AG10803 (cell line): ENCODE results near the gene ANXA4.
"Not testable (repeated sequence)": the region's sequence is repeated elsewhere in the genome, so short reads cannot be mapped to it uniquely, and the experiment has no call there.

Experiments
- DNase-seq: peaks from one replicate; pipeline ENCODE4 v3.0.0; 2010; ENCODE audit warnings: low read depth
- H3K4me3 ChIP-seq: 2 replicates; pipeline ENCODE4 v1.5.1; 2011; ENCODE audit warnings: mild to moderate bottlenecking, low read length, control low read depth
- TF ChIP-seq, protein P1 (sequence below): conservative IDR thresholded peaks from 2 replicates; pipeline ENCODE4 v1.5.1; 2011; ENCODE audit warnings: mild to moderate bottlenecking, low read length, control low read depth, inconsistent platforms

ANXA4 gene

DNA sequence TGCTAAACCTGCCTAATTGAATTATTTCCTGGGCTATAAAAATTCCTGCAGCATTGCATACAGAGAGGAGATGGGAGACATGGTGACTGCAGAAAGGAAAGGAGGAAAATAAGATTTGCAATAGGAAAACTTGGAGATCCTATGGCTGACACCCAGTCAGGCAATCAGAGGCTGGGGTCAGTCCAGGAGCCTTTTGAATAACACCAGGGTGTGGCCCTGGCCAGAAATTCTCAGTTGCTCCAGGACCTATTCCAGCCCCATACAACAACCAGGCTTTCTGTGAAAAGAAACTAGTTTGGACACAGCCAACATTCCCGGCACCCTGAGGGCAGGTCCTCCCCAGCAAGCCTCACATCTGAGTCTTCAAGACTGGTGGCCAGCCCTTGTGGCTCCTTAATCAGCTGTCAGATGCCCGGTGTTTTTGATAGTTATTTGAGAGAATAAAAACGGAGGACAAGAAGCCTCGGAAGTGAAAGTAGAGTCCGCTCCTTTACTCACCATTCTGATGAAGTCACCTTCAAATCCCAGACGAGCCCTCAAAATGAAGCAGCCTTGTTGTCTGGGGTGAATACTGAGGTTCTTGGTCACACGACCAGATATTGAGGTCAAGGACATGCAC lies 56.5 kb downstream of the ANXA4 start:
- TF ChIP-seq, protein P1, sequence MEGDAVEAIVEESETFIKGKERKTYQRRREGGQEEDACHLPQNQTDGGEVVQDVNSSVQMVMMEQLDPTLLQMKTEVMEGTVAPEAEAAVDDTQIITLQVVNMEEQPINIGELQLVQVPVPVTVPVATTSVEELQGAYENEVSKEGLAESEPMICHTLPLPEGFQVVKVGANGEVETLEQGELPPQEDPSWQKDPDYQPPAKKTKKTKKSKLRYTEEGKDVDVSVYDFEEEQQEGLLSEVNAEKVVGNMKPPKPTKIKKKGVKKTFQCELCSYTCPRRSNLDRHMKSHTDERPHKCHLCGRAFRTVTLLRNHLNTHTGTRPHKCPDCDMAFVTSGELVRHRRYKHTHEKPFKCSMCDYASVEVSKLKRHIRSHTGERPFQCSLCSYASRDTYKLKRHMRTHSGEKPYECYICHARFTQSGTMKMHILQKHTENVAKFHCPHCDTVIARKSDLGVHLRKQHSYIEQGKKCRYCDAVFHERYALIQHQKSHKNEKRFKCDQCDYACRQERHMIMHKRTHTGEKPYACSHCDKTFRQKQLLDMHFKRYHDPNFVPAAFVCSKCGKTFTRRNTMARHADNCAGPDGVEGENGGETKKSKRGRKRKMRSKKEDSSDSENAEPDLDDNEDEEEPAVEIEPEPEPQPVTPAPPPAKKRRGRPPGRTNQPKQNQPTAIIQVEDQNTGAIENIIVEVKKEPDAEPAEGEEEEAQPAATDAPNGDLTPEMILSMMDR = no peak
- H3K4me3 ChIP-seq = peak overlapping the region; percentile 60

DNA sequence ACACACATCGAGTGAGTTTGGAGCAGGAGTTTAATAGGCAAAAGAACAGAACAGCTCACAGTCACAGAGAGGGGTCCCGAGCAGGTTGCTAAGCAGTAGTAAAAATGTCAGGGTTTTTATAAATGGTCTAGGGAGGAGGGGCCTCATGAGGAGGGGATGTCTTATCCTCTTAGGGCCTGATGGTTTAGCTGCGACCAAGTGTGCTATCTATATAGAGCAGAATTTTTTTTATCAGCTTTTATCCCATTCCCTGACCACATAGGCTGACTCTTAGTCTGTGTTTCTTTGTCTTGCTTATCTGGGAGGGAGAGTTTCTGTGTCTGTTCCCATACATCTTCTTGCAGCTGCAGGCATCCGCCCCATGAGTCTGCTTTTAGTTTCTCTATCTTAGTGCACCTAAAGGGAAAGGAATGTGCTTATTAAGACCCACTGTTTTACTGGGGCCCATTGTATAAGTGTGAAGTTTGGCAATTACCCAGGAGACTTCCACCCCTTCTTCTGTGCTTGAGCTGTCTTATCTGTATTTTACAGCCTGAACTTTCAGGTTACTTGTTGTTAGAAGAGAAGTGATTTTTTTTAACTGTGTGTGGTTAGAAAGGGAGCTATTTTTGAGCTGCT lies 57.1 kb downstream of the ANXA4 start:
- peak; percentile 38 for DNase-seq
- TF ChIP-seq, protein P1 = no peak
- peak overlapping the region; percentile 60 for H3K4me3 ChIP-seq

More for the DNA sequence above, 56.5 kb downstream of the ANXA4 start:
- peak; percentile 62 for DNase-seq

DNA sequence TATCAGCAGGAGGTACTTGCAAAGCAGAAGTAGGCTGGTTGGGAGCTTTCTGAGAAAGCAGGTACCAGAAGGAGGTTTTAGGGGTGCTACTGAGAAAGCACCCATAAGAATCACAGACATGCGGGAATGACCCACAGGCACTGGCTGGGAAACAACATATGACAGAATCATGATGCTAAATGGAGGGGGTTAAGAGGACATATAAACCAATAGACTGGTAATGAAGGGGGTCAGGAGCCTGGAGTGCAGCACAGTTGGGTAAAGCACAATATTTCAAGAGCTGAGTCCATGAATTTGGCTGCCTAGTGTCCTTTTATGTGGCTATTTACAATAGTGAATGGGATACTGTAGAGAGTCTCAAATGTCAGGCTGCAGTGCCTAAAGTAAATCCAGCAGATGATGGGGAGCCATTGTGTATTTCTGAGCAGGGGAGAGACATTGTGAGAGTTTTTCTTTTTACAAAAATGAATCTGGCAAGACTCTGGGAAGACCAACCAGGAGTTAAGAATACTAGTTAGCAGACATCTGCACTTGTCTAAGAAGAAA lies 59.9 kb downstream of the ANXA4 start:
- H3K4me3 ChIP-seq = no peak overlapping the region
- TF ChIP-seq, protein P1 = no peak
- DNase-seq = no peak

DNA sequence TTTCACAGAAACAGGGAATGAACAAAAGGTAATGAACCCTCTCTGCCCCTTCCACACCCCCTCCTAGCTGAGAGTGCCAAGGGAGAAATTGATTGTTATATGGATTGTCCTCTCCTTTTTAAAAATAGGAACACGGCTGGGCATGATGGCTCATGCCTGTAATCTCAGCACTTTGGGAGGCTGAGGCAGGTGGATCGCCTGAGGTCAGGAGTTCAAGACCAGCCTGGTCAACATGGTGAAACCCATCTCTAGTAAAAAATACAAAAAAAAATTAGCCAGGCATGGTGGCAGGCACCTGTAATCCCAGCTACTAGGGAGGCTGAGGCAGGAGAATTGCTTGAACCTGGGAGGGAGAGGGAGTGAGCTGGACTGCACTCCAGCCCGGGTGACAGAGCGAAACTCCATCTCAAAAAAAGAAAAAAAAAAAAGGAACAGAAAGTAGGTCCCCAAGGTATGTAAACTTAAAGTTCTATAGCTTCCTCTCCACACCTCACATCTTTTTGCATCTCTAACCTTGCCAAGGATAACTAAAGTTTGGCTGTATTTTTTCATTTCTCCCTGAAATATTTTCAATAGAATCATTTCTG lies 60.9 kb downstream of the ANXA4 start:
- DNase-seq, H3K4me3 ChIP-seq: not testable (repeated sequence)

DNA sequence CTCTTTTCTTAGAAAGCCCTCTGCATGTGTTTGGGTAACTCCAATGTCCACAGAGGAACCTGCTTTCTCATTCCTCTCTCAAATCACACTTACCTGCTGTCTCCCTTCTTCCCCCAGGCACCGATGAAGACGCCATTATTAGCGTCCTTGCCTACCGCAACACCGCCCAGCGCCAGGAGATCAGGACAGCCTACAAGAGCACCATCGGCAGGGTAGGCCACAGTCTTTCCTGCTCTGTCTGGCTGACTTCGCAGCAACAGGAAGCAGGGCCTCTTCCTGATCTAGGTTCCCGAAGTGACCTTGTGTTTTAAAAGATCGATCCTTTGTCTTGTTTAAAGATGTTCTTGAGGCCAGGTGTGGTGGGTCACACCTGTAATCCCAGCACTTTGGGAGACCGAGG lies 62.5 kb downstream of the ANXA4 start:
- no peak for DNase-seq
- no peak overlapping the region for H3K4me3 ChIP-seq
- TF ChIP-seq, protein P1 = no peak

DNA sequence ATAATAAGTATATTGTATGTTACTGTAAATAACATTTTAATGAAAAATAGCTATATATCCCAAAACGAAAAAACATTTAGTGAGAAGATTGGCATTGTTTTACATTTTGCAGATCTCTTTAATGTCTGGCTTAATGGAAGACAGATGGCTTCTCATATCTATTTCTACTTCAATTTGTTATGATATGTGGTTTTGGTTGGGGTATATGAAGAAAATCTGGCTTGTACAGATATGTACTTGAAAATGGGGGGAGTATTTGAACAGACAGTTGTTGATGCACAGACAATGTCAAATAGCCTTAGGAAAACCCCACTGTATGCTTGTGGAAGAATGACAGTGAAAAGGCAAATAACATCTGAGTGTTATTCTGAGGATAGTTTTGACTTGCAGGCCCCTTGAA lies 64.0 kb downstream of the ANXA4 start:
- DNase-seq = no peak
- no peak overlapping the region for H3K4me3 ChIP-seq
- TF ChIP-seq, protein P1 = no peak

DNA sequence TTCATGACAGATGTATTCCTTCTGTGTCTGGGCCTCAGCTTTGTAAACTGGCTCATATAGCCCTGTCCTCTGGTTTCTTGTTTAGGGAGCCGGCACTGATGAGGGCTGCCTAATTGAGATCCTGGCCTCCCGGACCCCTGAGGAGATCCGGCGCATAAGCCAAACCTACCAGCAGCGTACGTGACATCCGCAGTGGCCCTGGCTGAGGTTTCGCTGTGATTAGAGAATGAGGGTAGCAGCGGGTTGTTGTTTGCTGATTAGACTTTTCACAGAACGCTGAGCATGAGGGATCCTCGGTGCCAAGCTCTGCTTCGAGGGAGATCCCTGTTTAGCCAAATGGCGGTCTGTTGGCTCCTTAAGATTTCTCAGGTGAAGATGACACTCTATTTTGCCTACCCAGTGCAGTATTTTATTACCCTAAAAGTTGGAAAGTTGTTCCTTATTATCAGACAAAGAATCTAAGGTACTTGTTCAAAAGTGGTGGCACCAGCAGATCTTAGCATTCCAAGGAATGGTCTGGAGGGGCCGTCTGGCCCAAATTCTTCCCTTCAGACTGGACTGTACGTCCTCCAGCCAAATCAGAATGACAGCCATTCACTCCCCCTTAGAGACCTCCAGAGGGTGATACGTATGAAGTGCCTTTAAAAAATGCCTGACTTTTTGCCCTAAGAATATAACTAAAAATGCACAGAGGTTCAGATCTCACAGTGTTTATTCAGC lies 66.0 kb downstream of the ANXA4 start:
- no peak overlapping the region for H3K4me3 ChIP-seq
- TF ChIP-seq, protein P1 = no peak
- DNase-seq = no peak
